ENCODE measurements around the gene SELENOM. TPM values are rescaled to one million over a fixed set of nuclear protein-coding genes. Genes with fewer than 3 reads are reported as not detected.

The SELENOM gene
- polyA plus RNA-seq, 1 donor from 2014 or later, result 6.6 TPM

GRCh38 chr22:31139866-31140716 lies 32.7 kb upstream of the SELENOM start, which contains the start of gene PLA2G3:
Gene PLA2G3 (minus strand): TSS chr22:31140508. CDS start chr22:31140354, 154 bp downstream.
- Histone ChIP-seq H3K79me2 (replicated peaks; ENCODE audit: insufficient read depth, low read length) (no peaks in the 10 kb centered on the region), H3K36me3 (ENCODE audit: insufficient read depth, low read length) (no peaks in the 10 kb centered on the region), H3K4me3 (ENCODE audit: low read length) (no peak within 1 kb of the TSS), H3K27me3 (ENCODE audit: insufficient read depth, low read depth, low read length) (no peaks in the 10 kb centered on the region), H3K9ac (ENCODE audit: low read length) (no peak within 1 kb of the TSS), H4K20me1 (ENCODE audit: insufficient read depth) (no peaks in the 10 kb centered on the region), H3F3A (ENCODE audit: insufficient read depth, low read length, poor library complexity, severe bottlenecking) (no peaks in the 10 kb centered on the region), H3K9me2 (ENCODE audit: insufficient read depth, low read length) (no peaks in the 10 kb centered on the region), H3K9me3 (ENCODE audit: low read length) (no peaks in the 10 kb centered on the region), H2AFZ (ENCODE audit: low read depth, low read length) (no peak within 1 kb of the TSS), H3K4me2 (ENCODE audit: low read length) (no peak within 1 kb of the TSS), H3K27ac (ENCODE audit: low read length) (no peak within 1 kb of the TSS)
- no peak for TF ChIP-seq RAD21 (conservative IDR thresholded peaks at IDR 0.05)
- no peak for TF ChIP-seq REST (IDR thresholded peaks at IDR 0.05; ENCODE audit: borderline replicate concordance)
- TF ChIP-seq EP300 (conservative IDR thresholded peaks at IDR 0.05; ENCODE audit: poor library complexity, severe bottlenecking), result no peak
- TF ChIP-seq SMC3 (conservative IDR thresholded peaks at IDR 0.05; ENCODE audit: poor library complexity), result no peak
- no peak for TF ChIP-seq MXI1 (conservative IDR thresholded peaks at IDR 0.05; ENCODE audit: poor library complexity, severe bottlenecking)
- no peak for TF ChIP-seq TAF1 (IDR thresholded peaks at IDR 0.05; ENCODE audit: low read depth)
- no peak for TF ChIP-seq POLR2AphosphoS5 (IDR thresholded peaks at IDR 0.05)

- H3K9me3 ChIP-seq (ENCODE audit: low read length), result no peaks in the 10 kb centered on the region
- no peak overlapping the region for H3K4me3 ChIP-seq (ENCODE audit: low read length)
- TF ChIP-seq EP300 (conservative IDR thresholded peaks at IDR 0.05; ENCODE audit: poor library complexity, severe bottlenecking) (no peak), REST (IDR thresholded peaks at IDR 0.05; ENCODE audit: borderline replicate concordance) (no peak), RAD21 (conservative IDR thresholded peaks at IDR 0.05) (no peak), EZH2 (IDR thresholded peaks at IDR 0.05; ENCODE audit: borderline replicate concordance, insufficient read depth, low read length, poor library complexity, severe bottlenecking) (no peak), POLR2AphosphoS5 (IDR thresholded peaks at IDR 0.05) (no peak), MXI1 (conservative IDR thresholded peaks at IDR 0.05; ENCODE audit: poor library complexity, severe bottlenecking) (no peak), CTCF (IDR thresholded peaks at IDR 0.05; ENCODE audit: poor library complexity, severe bottlenecking) (no peak), TAF1 (IDR thresholded peaks at IDR 0.05; ENCODE audit: low read depth) (no peak), SMC3 (conservative IDR thresholded peaks at IDR 0.05; ENCODE audit: poor library complexity) (no peak)
- no peak overlapping the region for H3K27ac ChIP-seq (ENCODE audit: low read length)
- no peaks in the 10 kb centered on the region for H4K20me1 ChIP-seq (ENCODE audit: insufficient read depth)
- no peaks in the 10 kb centered on the region for H3F3A ChIP-seq (ENCODE audit: insufficient read depth, low read length, poor library complexity, severe bottlenecking)
- no peak overlapping the region for H2AFZ ChIP-seq (ENCODE audit: low read depth, low read length)
- H3K36me3 ChIP-seq (ENCODE audit: insufficient read depth, low read length), result no peaks in the 10 kb centered on the region
- no peak overlapping the region for H3K4me2 ChIP-seq (ENCODE audit: low read length)
- H3K27me3 ChIP-seq (ENCODE audit: insufficient read depth, low read depth, low read length), result no peaks in the 10 kb centered on the region
- H3K9ac ChIP-seq (ENCODE audit: low read length), result no peak overlapping the region
- no peaks in the 10 kb centered on the region for H3K79me2 ChIP-seq (replicated peaks; ENCODE audit: insufficient read depth, low read length)
- H3K9me2 ChIP-seq (ENCODE audit: insufficient read depth, low read length), result no peaks in the 10 kb centered on the region
These were observed 31.7 kb upstream of the SELENOM start for GRCh38 chr22:31139066-31139465.

Data from neural cell (in vitro differentiated cells).